HG02588 (cell line): ENCODE measurements around the gene RERE.

Experiments used
- ATAC-seq: cut with Tn5 transposase; IDR thresholded peaks from one replicate; pipeline ENCODE4 v1.9.1; 2021; ENCODE audit warnings: mild to moderate bottlenecking, moderate library complexity; ENCODE audit not compliant: unreplicated experiment

The RERE gene

DNA sequence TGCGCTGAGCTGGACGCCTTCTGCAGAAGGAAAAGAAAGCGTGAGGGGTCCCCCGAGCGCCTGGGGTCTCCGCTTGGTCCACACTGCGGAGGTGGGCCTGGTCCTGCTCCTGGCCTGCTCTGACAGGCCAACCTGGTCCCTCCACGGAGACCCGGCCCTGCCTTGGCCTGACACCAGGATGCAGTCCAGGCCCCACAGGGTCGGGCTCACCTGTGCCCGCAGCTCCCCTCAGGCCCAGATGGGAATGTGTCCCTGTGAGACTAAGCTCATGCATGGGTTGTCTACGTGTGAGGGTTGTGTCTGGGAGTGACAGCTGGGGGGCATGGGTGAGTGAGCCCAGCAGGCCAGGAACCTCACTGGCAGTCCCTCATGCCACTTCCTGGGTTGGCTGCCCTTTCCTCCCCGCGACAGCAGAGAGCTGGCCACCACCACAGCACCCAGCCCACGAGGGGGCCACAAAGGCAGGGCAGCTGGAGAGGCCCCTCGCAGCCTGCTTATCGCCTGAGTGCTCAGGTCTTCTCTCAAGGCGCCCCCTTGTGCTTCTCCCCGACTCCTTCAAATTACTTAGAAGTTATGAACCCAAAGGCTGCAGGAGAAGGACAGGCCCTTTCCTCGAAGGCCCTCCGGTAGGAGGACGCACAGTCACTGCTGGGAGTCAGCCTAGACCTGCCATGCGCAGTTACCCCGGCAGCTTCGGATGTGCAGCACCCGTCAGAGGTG is 458.4 kb downstream of the RERE start:
- ATAC-seq: no peak

DNA sequence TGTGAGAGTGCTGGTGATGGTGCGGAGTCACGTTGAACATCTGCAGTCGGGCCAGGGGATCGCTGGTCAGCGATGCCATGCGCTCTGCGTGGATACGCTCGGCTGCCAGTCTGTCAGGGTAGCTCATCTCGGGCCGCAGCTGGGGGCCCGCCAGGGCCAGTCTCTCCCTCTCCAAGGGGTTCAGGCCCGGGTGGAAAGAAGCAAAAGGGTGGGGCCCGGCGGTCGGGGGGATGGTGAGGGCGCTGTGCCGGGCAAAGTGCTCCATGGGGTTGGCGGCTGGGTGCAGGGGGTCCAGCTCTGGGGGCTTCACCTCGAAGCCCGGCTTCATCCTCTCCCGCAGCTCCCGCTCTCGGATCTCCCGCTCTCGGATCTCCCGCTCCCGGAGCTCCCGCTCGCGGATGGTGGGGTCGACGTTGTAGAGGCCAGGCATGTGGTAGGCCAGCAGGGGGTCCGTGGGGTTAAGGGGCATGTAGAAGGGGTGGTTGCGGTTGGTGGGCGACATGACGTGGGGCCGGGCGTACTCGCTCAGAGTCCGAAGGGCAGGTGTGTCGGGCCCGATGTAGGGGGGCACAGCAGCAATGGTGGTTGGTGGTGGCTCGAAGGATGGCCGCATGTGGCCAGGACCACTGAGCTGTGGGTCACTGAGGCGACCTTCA is 459.1 kb downstream of the RERE start:
- no peak for ATAC-seq

DNA sequence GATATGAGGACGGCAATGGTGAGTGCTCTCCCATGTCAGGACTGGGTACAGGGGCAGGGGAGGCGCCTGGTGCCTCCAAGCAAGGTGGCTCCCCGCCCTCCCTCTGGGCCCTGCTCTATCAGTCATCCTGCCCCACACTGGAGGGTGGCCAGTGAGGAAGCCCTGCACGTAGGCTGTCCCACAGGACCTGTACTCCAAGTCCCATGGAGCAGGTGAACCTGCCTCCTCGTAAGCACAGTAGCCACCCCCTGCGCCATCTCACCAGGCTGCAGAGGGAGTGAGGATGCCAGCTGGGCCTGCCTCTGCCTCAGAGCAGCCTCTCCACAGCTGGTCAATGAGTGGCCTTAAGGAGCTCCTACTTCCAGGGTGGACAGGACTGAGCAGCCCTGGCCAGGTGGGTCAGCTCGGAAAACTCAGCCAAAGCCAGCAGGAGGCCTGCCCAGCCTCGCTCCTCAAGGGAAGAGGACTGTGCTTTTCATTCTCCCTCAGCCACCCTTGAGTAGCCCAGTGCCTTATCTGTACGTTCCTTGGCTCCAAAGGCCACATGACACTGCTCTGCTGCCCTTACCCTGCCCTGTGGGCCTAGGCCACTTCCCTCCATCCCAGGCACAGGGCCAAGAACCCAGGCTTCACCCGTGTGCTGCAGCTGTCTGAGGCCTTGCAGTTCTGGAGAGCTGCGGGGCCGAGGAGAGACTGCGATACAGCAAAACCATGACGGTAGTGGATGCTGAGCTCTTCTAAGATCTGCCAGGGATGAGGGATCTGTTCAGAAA is 459.9 kb downstream of the RERE start:
- ATAC-seq: no peak

DNA sequence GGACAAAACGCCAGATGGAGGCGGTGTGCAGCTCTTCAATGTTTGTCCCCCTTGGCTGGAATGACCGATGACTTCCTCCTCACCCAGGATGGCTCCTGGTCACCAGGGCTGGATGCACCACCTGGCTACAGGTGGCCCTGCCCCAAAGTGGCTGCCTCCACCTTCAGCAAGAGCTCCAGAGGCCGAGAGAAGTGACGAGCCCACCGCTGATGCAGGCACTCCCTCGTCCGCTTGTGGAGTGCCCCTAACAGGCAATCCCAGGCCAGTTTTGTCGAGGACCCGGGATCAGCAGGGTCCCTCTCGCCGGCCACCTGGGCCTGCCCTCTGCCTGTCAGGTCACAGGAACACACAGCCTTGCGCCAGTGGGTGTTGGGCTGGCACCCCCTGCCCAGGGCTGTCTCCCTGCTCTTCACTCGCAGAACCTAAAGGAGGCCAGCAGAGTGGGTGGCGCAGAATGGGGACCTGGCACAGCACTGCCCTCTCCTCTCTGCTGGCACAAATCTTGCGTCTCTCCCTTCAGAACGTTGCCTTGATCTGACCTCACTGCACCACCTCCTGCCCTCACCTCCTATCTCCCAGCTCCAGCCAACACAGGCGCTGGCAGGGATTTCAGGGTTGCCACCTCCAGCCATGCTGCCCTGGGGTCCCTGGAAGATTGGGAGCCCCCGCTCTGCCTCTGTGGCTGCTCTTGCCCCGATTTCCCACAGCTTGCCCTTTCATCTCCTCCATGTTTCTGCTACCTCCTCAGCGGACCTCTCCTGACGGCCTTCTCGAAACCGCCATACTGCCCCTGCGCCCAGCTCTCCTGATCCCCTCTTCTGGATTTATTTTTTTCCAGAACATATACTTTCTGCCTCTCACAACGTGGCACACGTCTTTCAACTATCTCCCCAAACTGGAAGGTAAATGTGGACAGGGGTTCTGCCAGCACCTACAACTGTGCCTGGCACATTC is 460.9 kb downstream of the RERE start:
- no peak for ATAC-seq

DNA sequence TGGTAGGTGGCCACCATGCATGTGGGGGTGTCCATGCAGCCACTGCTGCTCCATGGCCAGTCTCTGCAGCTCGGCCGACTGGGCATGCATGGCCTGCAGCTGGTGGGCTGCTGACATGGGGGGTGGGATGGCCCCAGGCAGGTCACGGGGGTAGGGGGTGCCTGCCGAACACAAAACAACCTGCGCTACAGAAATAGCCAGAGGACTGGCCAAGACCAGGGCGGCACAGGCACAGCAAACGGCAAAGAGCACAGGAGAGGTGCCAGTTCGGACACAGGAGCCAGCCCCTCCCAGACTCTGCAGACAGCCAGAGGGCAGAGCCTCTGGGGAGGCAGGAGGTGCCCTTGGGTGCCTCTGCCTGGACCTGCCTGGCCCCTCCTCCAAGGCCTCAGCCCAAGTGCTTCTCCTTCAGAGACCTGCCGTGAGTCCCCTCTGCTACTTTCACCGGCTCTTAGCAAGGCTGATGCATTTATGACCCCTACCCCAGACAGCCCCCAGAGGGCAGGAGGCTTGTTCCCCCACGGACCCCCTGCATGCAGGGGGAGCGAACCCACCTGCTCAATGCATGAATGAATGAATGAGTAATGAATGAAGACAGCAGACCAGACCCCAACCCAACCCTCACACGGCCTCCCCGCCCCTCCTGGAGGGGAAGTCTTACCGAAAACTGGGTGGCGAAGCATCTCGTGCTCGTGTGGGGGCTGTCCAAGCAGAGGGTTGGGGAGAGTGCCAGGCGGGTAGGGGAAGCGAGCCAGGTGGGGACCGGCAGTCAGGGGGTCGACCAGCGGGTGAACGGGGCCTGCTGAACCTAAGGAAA is 461.8 kb downstream of the RERE start:
- no peak for ATAC-seq

DNA sequence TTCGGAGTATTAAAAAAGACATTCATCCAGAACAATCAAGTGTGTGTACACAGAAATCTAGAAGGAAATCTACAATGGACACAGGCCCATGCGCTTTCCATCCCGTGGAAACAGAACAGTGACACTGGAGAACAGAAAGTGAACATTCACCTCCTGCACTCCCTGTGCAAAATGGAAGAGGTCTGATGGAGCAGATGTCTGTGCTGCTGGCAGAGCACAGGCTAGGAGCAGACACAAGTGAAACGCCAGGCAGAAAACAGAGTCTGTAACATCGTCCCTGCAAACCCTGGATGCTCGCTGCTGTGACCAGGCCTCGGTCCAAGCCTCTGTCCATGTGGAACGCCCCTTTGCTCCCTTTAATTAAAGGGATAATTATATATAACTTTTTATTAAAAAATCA is 463.4 kb downstream of the RERE start:
- no peak for ATAC-seq

DNA sequence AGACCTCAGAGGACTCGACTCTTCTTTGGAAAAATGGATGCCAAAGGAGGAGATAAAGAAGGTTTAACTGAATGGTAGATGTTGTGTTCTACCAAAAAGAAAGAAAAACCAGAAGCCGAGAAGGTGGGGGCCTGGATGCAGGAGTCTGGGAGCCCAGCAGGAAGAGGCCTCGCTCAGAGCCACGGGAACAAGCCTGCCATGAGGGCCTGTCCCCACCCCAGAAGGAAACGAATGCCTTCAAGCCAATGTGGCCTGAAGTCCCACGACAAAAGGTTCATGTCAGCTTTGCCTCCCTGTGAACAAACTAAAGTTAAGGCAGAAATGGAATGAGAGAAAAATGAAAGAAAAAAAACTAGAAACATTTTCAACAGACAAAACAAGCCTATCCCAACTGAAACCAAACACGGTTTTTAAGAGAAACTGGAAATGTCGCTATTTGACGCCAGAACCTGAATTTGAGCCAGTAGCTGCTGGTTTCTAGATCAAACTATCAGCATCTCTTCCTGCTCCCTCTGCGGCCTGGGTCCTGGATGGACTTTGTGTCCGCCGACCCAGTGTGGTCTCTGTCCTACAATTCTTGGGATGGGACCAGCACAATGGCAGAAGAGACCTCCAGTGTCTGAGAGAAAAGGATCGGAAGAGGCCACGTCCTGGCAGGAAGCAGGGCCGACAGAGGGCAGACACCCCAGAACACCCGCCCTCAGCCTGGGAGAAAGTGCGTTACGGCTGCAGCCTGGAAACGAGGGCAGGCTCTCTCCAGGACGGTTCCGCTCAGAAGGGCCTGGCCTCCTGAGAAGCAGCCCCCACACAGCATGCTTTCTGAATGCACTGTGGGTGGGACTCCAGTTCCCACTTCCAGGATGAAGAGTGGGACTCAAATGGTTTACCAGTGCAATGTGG is 464.3 kb downstream of the RERE start:
- no peak for ATAC-seq

DNA sequence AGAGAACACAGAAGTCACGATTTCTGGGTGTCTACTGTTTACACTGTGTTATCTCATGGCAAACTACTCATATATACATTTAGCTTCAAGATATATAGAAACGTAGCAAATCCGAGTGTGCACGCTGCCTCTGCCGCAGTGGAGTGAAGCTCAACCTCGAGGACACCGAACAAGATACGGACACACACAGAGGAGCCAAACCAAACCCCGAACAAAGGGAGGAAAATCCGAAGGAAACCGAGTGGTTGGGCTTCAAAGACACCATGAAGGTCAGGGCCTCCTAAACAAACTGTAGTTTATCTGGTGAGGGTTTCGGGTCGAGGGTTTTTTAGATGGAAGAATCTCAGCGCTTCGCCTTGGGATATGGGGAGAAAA is 465.0 kb downstream of the RERE start:
- no peak for ATAC-seq

DNA sequence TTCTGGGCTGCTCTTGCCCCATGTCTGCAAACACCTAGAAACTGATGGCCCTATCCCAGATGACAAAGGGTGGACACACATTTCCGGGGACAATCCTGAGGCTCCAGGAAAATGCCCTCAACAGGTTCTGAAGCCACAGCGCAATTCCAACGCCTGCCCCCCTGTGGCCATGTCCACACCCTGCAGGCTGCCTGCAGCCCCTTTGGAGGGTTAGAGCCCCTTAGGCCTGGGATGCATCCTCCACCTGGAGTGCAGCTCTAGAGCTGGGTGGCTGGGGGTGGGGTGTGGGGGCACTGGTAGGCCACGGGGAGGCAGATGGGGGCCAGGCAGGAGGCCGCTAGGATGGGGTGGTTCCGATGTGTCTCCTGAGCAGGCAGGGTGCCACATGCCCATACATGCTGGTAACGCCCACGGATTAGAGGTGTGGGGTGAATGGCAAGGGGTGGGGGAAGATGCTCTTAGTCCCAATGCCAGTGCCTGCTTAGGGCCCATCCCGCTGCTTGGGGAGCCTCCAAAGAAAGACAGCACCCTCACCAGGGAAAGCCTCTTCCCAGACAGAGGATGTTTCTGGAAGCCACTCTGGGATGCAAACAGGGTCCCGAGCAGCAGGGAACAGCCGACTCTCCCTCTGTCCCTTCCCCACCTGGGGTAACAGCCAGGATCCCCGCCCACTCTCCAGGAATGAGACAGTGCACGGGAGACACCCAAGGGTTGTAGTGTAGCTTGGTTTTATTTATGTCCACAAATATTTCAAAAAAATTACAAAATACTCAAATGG is 465.6 kb downstream of the RERE start:
- ATAC-seq: no peak

DNA sequence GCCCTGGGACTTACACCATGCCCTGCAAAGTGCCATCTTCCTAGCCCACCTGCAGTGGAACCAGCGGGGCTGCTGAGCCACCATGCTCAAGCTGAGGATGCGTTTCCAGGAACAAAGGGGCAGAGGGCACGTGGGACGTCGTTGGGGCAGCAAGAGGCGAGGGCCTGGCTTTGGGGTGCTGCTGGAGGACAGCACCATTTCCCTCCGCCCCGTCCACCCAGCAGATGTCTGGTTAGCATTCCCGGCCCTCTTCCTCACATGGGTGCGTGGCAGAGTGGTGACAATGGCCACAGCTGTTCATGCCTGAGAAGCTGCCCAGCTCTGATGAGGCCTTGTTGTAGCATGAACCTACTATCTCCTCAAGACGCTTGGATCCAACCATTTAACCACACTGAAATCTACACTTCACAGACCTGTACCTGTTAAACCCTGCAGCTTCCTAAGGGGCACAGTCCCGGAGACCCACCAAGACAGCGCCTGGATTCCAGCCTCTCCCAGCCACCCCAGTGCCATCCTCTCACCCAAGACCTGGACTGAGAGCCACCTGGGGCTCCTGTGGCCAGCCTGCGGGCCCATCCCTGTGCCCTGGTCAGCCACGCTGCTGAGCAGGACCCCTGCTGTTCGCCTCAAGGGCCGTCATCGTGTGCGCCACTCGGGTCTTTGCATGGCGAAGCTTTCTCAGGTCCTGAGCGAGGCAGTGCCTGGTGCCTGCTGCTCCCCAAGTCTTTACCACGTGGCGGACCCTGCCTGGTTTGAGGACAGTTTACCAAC is 466.3 kb downstream of the RERE start:
- ATAC-seq: no peak

DNA sequence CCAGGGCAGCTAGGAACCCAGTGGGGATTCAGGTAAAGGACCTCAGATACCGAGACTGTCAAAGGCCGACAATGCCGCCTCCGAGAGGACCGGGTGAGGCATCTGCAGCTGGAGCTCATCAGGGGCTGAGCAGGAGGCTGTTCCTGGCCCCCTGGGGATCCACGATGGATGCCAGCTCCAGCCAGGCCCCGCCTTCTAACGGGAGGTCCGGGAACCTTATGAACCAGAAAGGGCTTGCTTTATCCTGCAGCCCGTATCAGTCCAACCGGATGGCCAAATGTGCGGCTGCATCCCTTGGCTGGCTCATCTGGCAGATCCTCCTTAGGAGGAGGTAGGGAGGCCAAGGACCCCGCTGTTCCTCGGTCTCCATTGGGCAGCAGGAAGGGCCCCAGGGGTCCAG is 467.5 kb downstream of the RERE start:
- ATAC-seq: no peak

DNA sequence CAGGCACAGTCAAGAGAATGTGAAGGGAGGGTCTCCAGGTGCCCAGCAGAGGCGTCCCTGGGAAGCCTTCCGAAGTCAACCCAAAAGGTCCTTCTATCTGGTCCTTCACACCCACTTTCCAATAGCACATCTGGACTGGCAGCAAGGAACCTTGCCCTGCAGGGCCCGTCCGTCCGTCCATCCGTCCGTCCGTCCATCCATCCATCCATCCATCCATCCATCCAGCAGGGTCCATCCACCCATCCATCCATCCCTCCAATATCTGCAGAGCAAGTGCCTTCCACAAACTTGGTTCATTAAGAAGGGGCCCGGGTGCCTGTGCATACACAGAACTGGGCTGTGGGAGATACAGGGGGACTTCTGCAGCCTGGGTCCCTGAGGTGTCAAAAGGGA is 468.0 kb downstream of the RERE start:
- ATAC-seq: no peak

DNA sequence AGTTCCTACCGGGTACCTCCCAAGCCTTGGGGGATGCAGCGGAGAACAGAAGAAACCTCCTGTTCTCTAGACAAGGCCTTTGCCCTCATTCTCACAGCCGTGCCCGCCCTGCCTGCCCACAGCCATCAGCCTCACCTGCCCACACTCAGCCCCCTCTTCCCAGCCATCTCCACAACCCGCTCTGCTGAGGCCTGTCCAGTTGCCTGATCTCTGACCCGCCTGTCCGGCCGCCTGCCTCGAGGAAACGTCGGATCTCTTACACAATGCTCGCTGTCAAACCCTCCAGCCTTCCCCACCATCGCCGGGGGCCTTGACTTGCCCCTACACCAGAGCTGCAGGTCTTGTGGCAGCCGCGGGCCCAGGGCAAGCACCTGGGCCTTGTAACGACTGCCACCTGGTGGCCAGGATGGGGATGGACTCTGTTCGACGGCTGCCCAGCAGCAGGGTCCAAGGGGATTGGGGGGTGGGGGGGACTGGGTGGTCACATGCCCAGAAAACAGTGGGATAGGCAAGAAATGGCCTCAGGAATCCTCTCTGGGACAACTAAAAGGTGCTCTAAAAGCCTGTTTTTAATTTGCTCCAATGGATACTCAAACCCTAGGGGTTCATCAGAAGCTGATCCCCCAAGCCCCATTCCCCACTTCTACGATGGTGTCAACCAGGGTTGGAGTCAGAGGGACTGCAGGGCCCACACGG is 468.5 kb downstream of the RERE start:
- ATAC-seq: no peak

DNA sequence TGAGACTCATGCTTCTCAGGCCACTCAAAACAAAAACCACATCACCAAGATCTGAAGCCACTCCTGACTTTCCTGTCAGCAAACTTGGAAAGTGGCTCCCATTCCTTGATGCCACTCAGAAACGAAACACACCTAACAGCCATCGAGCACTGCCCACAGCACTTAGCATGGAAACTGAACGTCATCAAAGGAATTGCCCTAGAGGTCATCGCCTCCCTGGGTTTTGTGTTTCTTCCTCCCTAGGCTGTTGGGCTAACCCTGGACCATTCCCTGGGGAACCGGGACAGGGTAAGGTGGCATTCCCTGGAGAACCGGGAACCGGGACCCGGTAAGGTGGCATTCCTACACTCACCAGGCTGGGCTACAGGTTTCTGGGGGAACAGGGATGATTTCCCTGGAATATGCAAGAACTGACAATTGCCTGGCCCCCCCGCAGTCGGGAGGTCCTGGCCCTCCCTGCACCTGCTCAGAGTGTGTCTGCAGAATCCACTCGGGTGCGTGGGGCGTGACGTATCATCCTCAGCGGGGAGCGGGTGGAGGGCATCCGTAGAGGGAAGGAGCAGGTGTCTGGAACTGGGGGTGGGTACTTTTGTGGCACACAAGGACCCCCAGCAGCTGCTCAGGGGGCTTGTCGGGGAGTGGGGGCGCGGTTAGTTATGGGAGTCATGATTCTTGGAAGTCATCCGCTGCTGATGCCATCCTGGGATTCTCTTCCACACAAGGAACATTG is 469.2 kb downstream of the RERE start:
- ATAC-seq: no peak

DNA sequence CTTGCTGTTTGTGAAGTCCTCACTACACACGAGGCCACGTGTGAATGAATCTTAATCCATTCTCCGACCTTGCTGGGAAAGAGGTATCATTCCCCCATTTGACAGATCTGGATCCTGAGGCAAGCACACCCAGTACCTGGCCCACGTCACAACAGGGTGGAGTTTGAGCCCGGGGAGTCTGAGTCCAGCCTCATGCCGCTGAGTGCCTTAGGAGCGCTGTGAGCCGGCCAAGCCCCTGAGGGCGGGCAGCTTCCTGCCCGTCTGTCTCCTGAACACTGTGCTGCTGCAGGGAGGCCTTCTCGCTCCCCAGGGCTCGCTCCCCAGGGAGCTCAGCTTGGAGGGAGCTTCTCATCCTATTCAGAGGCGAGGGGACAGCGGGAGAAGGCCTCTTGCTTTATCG is 469.8 kb downstream of the RERE start:
- no peak for ATAC-seq

DNA sequence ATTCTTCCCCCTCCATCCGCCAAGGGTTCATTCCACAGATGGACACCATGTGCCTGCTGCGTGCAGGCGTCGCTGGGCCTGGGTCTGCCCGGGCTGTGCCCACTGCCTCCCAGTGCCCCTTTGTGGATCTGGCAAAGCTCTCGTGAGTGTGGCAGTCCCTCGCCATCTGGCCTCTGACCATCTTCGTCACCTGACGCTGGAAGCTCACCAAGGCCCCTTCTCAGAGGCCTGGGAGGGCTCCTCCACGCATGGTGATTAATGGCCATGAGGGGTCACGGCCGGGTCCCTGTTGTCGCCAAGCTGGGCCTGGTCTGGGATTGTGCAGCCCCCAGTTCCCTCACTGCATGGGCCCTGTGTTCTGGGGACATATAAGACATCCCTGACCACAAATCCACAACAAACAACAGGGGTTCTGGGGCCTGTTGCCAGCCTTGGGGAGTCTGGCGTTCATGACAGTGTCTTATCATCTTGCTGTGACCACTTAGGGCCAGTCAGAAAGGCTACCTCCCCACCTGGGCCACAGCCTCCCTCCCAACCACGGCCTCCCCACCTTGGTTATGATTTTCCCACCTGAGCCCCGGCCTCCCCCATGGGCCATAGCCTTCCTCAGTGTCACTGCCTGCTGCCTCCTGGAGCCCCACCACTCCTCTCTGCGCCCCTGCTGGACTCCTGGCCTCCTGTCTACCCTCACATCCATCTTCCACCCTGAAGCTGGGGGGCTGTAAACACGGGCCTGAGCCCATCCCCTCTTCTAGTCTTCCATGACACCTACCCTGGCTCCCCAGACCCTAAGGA is 471.6 kb downstream of the RERE start:
- no peak for ATAC-seq
